Fibroblast of lung (primary cell): Measurements from ENCODE around the gene C20orf144. TPM values are rescaled to one million over a fixed set of nuclear protein-coding genes. Genes with fewer than 3 reads are reported as not detected.
A peak's percentile ranks its signal among the peaks of the same experiment; 100 is the strongest.

Source experiments
- DNase-seq, 2 donors: peaks; one replicate each; pipeline versions ENCODE4 v3.0.0 to v3.0.0-alpha.2; 2010; ENCODE audit warnings: low read depth in 2 of 2
- H2AFZ ChIP-seq: 2 replicates; pipeline ENCODE4 v1.5.1; 2012; ENCODE audit warnings: low read length, control low read depth, inconsistent platforms
- H3K27ac ChIP-seq: 2 replicates; pipeline ENCODE4 v1.5.1; 2011; ENCODE audit warnings: low read length, control low read depth; ENCODE audit not compliant: insufficient read depth
- H3K27me3 ChIP-seq: 2 replicates; pipeline ENCODE4 v1.5.1; 2011; ENCODE audit warnings: mild to moderate bottlenecking, low read length; ENCODE audit not compliant: control insufficient read depth, insufficient read depth
- H3K36me3 ChIP-seq: 2 replicates; pipeline ENCODE4 v1.5.1; 2011; ENCODE audit warnings: low read length; ENCODE audit not compliant: control insufficient read depth, insufficient read depth
- H3K4me1 ChIP-seq: 2 replicates; pipeline ENCODE4 v1.5.1; 2011; ENCODE audit warnings: low read length; ENCODE audit not compliant: control insufficient read depth, insufficient read depth; ENCODE audit errors: extremely low read depth
- H3K4me2 ChIP-seq: 2 replicates; pipeline ENCODE4 v1.5.1; 2011; ENCODE audit warnings: low read length, control low read depth; ENCODE audit not compliant: insufficient read depth; ENCODE audit errors: extremely low read depth
- H3K4me3 ChIP-seq, 4 experiments: fragments of 200-600 bp in 1 of 4; sonication (generic) in 1 of 4; replicated peaks in 1 of 4; 2 replicates each; pipeline ENCODE4 v1.5.1; 2011 to 2016; ENCODE audit warnings: low read length in 4 of 4, low read depth in 3 of 4, mild to moderate bottlenecking in 3 of 4, control low read depth in 2 of 4, inconsistent platforms in 1 of 4, mixed read lengths in 1 of 4; ENCODE audit not compliant: insufficient read depth in 1 of 4; ENCODE audit errors: control extremely low read depth in 1 of 4
- H3K79me2 ChIP-seq: 2 replicates; pipeline ENCODE4 v1.5.1; 2012; ENCODE audit warnings: mild to moderate bottlenecking, low read length, inconsistent platforms; ENCODE audit not compliant: control insufficient read depth, insufficient read depth
- H3K9ac ChIP-seq: 2 replicates; pipeline ENCODE4 v1.5.1; 2011; ENCODE audit warnings: mild to moderate bottlenecking, low read length, control low read depth; ENCODE audit not compliant: insufficient read depth
- H3K9me3 ChIP-seq: 2 replicates; pipeline ENCODE4 v1.5.1; 2012; ENCODE audit warnings: low read depth, low read length; ENCODE audit not compliant: control insufficient read depth, insufficient read depth
- H4K20me1 ChIP-seq: 2 replicates; pipeline ENCODE4 v1.5.1; 2011; ENCODE audit warnings: low read length; ENCODE audit not compliant: control insufficient read depth, insufficient read depth; ENCODE audit errors: extremely low read depth
- CTCF ChIP-seq, 2 donors: IDR thresholded peaks in 1 of 2; conservative IDR thresholded peaks in 1 of 2; 1 replicate in 1 of 2; 2 replicates in 1 of 2; pipeline ENCODE4 v1.5.1; 2011 to 2012; ENCODE audit warnings: low read length in 2 of 2, control low read depth in 1 of 2, inconsistent platforms in 1 of 2, low read depth in 1 of 2, mild to moderate bottlenecking in 1 of 2
- EZH2 ChIP-seq: IDR thresholded peaks from 2 replicates; pipeline ENCODE4 v1.5.1; 2012; ENCODE audit warnings: low read length, control low read depth, mild to moderate bottlenecking; ENCODE audit errors: missing control alignments
- polyA plus RNA-seq, 2 donors: library from polyadenylated mRNA; depleted of rRNA in 1 of 2; stranded (reverse) in 1 of 2; unstranded in 1 of 2; fragments of >200 nt; gene quantifications; 2 replicates each; pipeline ENCODE4 v1.2.1, GENCODE V29; 2011 to 2012; ENCODE audit warnings: missing spikeins in 1 of 2
- total RNA-seq: library from RNA; depleted of rRNA; stranded (reverse); fragments of >200 nt; gene quantifications from 2 replicates; pipeline ENCODE4 v1.2.1, GENCODE V29; 2014

Gene C20orf144
- total and polyA plus RNA-seq, 2 donors (not counting 1 experiment from before 2014, with no cell fraction given), result 0.10 to 0.17 TPM

GRCh38 chr20:33673410-33674293 lies 11.5 kb downstream of the C20orf144 start:
- peak overlapping the region; percentile 55 for H3K9ac ChIP-seq
- peak overlapping the region; percentile 87 for H3K4me2 ChIP-seq
- no peaks in the 10 kb centered on the region for H3K9me3 ChIP-seq
- peak in 1 of 2 donors; percentile 37 for DNase-seq
- peak overlapping the region; percentile 54 for H3K27ac ChIP-seq
- H3K27me3 ChIP-seq, result no peaks in the 10 kb centered on the region
- no peak for TF ChIP-seq EZH2
- TF ChIP-seq CTCF (conservative IDR thresholded peaks at IDR 0.05 in 1 of 2, IDR thresholded peaks at IDR 0.05 in 1 of 2; ENCODE audit: low read depth in 1 of 2, low read length in 2 of 2), result no peak
- H4K20me1 ChIP-seq, result no peaks in the 10 kb centered on the region
- no peaks in the 10 kb centered on the region for H3K79me2 ChIP-seq
- no peak overlapping the region for H2AFZ ChIP-seq
- peaks cover 19% of the 10 kb centered on the region for H3K4me1 ChIP-seq
- H3K36me3 ChIP-seq, result peaks cover 6% of the 10 kb centered on the region
- H3K4me3 ChIP-seq, result peak overlapping the region; percentile 52 to 76 (median 63)

- no peak for TF ChIP-seq EZH2
- TF ChIP-seq CTCF (conservative IDR thresholded peaks at IDR 0.05 in 1 of 2, IDR thresholded peaks at IDR 0.05 in 1 of 2; ENCODE audit: low read depth in 1 of 2, low read length in 2 of 2), result no peak
- H4K20me1 ChIP-seq, result no peaks in the 10 kb centered on the region
- H3K4me3 ChIP-seq, result peak within 1 kb of the TSS; percentile 54 to 76 (median 64)
- no peaks in the 10 kb centered on the region for H3K9me3 ChIP-seq
- H3K4me2 ChIP-seq, result peak within 1 kb of the TSS; percentile 87
- H3K27ac ChIP-seq, result peak within 1 kb of the TSS; percentile 69
- peaks cover 19% of the 10 kb centered on the region for H3K4me1 ChIP-seq
- peak within 1 kb of the TSS; percentile 55 for H3K9ac ChIP-seq
- H3K27me3 ChIP-seq, result no peaks in the 10 kb centered on the region
- peak within 1 kb of the TSS; percentile 73 for H2AFZ ChIP-seq
- no peaks in the 10 kb centered on the region for H3K79me2 ChIP-seq
- DNase-seq, result peak; percentile 60 to 65
- H3K36me3 ChIP-seq, result peaks cover 4% of the 10 kb centered on the region
These were observed 12.4 kb downstream of the C20orf144 start, which contains the start of gene NECAB3 for GRCh38 chr20:33674294-33675135. Gene NECAB3 (minus strand): TSS chr20:33674428. CDS start chr20:33674352, 76 bp downstream.
